SK-N-SH (cell line): ENCODE data around the gene ANKRD52.

Experiments used
- CTCF ChIP-seq: fragments of 200-600 bp; sonication (generic); IDR thresholded peaks from 2 replicates; pipeline ENCODE4 v1.6.1; 2017; ENCODE audit warnings: antibody characterized with exemption, mild to moderate bottlenecking, moderate library complexity
- EZH2phosphoT487 ChIP-seq: fragments of 200-600 bp; sonication (generic); IDR thresholded peaks from 2 replicates; pipeline ENCODE4 v1.6.1; 2017; ENCODE audit warnings: low read depth, mixed run types, mild to moderate bottlenecking, antibody characterized with exemption, moderate library complexity, borderline replicate concordance
- FOSL2 ChIP-seq: IDR thresholded peaks from 2 replicates; pipeline ENCODE4 v1.4.0; 2012; ENCODE audit warnings: low read depth, mild to moderate bottlenecking, moderate library complexity, borderline replicate concordance
- JUND ChIP-seq: IDR thresholded peaks from 2 replicates; pipeline ENCODE4 v1.4.0; 2012
- NRF1 ChIP-seq: IDR thresholded peaks from 2 replicates; pipeline ENCODE4 v1.6.1; 2012; ENCODE audit warnings: low read depth, mild to moderate bottlenecking, low read length
- POLR2AphosphoS5 ChIP-seq: IDR thresholded peaks from 2 replicates; pipeline ENCODE4 v1.6.1; 2012; ENCODE audit warnings: low read depth, low read length
- SIN3A ChIP-seq: IDR thresholded peaks from 2 replicates; pipeline ENCODE4 v1.6.1; 2012; ENCODE audit warnings: low read depth, mild to moderate bottlenecking, low read length, moderate library complexity, borderline replicate concordance
- TEAD4 ChIP-seq: IDR thresholded peaks from 2 replicates; pipeline ENCODE4 v1.4.0; 2012; ENCODE audit warnings: mild to moderate bottlenecking, borderline replicate concordance; ENCODE audit not compliant: insufficient read depth
- USF1 ChIP-seq: IDR thresholded peaks from 2 replicates; pipeline ENCODE4 v1.4.0; 2012; ENCODE audit warnings: low read depth, borderline replicate concordance
- TF ChIP-seq, protein P1 (sequence below): IDR thresholded peaks from 2 replicates; pipeline ENCODE4 v1.4.0; 2012; ENCODE audit warnings: low read depth

DNA sequence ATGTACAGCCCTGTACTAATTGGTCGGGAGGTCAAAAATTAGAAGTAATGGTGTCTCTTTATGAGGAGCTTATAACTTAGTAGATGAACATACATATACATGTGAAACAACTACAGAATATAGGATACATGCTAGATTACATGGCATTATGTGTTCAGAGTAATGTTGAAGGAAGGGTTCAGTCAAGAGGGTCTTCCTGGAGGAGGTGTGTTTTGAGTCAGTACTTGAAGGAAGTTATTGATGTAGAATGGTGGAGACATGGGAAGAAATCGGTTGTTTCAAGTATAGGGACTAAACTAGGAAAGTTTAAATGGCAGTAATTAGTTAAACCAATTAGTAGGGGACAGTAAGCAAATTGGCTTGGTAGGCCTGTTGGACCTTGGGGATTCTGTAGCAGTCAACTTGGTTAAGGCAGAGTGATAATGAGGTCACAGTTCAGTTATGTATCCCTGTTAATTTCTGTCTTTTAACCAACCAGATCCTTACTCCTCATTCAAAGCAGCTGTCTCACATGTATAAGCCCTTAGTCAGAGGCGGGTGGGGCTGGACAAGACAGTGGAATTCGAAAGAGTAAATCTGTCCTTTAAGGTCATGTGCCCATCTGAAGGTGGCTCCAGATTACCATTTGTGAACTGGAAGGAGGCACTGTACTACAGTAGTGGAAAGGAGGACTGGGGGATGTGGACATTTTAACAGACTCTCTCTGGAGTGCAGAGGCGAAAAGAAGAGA lies 3.5 kb upstream of the ANKRD52 start:
- TF ChIP-seq SIN3A (no peak), POLR2AphosphoS5 (no peak), TEAD4 (peak; percentile 35; the same call in 1 of the 2 replicates), EZH2phosphoT487 (no peak), CTCF (no peak), NRF1 (no peak), JUND (peak; percentile 42; the same call in 1 of the 2 replicates), USF1 (peak; percentile 71), FOSL2 (peak; percentile 65)
- TF ChIP-seq, protein P1, sequence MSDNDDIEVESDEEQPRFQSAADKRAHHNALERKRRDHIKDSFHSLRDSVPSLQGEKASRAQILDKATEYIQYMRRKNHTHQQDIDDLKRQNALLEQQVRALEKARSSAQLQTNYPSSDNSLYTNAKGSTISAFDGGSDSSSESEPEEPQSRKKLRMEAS, result no peak; the same call in 1 of the 2 replicates
